ENCODE results near the gene NMNAT1.
A peak's percentile ranks its signal among the peaks of the same experiment; 100 is the strongest.

Gene NMNAT1

DNA sequence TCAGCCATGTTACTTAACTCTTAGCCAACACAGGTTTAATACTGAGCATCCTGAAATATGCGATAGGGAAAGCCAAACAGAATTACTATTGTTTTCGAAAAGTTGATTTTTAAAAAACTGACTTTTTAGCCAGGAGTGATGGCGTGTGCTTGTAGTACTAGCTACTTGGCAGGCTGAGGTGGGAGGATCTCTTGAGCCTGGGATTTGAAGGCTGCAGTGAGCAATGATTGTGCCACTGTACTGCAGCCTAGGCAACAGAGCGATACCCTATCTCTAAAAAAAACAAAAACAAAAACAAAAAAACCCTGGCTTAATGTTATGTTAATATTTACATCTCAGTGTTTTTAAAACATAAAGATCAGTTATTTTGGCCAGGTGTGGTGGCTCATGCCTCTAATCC, 16.7 kb downstream of the NMNAT1 start:
- H3K4me2 ChIP-seq (ENCODE audit: insufficient read depth, low read length, poor library complexity, severe bottlenecking) = no peak overlapping the region
- no peak overlapping the region for H3K23ac ChIP-seq (ENCODE audit: low read depth, low read length, poor library complexity)
- no peaks in the 10 kb centered on the region for H3K27me3 ChIP-seq (ENCODE audit: control insufficient read depth in 3 of 3, insufficient read depth in 3 of 3, low read depth in 1 of 3, low read length in 3 of 3)
- no peak overlapping the region for H3K18ac ChIP-seq (ENCODE audit: low read length)
- H3K9ac ChIP-seq (ENCODE audit: low read depth, low read length, poor library complexity) = no peak overlapping the region
- H2AK5ac ChIP-seq (ENCODE audit: low read depth, low read length) = no peak overlapping the region
- no peak overlapping the region for H4K91ac ChIP-seq (ENCODE audit: low read depth, low read length, poor library complexity)
- no peak overlapping the region for H2AFZ ChIP-seq (ENCODE audit: low read length)
- H4K8ac ChIP-seq (ENCODE audit: low read depth, low read length) = no peak overlapping the region
- H3K79me1 ChIP-seq (ENCODE audit: low read depth, low read length) = no peaks in the 10 kb centered on the region
- H2BK120ac ChIP-seq (ENCODE audit: low read depth, low read length) = no peak overlapping the region
- WGBS, 2 donors (ENCODE audit: extremely low coverage in 2 of 2, insufficient read length in 2 of 2, insufficient replicate concordance in 1 of 2) = no CpG with 5 or more reads among the region's 4 CpGs
- no peak overlapping the region for H3K14ac ChIP-seq (ENCODE audit: low read length)
- DNase-seq (ENCODE audit: low spot score) = no peak
- no peak overlapping the region for H2BK15ac ChIP-seq (ENCODE audit: low read length)
- no peaks in the 10 kb centered on the region for H3K9me3 ChIP-seq (replicated peaks in 1 of 2; ENCODE audit: control insufficient read depth in 2 of 2, insufficient read depth in 1 of 2, low read depth in 1 of 2, low read length in 2 of 2)
- H3K4ac ChIP-seq (ENCODE audit: low read length) = no peak overlapping the region
- no peaks in the 10 kb centered on the region for H3K36me3 ChIP-seq (replicated peaks in 1 of 2; ENCODE audit: control insufficient read depth in 2 of 2, insufficient read depth in 2 of 2, low read length in 2 of 2)
- H2BK5ac ChIP-seq (ENCODE audit: low read length) = no peak overlapping the region
- no peak overlapping the region for H3K27ac ChIP-seq (replicated peaks; ENCODE audit: low read length)
- H2BK12ac ChIP-seq (ENCODE audit: low read length) = no peak overlapping the region
- H3K4me1 ChIP-seq (ENCODE audit: control insufficient read depth in 2 of 2, insufficient read depth in 1 of 2, low read depth in 1 of 2, low read length in 2 of 2) = peaks cover 0 to 6% of the 10 kb centered on the region in 2 donors
- no peak overlapping the region for H3K4me3 ChIP-seq (ENCODE audit: low read length in 2 of 2)

- Histone ChIP-seq H2BK15ac (ENCODE audit: low read length) (no peak overlapping the region), H2AK5ac (ENCODE audit: low read depth, low read length) (no peak overlapping the region), H2BK120ac (ENCODE audit: low read depth, low read length) (no peak overlapping the region), H3K9ac (ENCODE audit: low read depth, low read length, poor library complexity) (no peak overlapping the region), H4K91ac (ENCODE audit: low read depth, low read length, poor library complexity) (no peak overlapping the region), H3K27ac (replicated peaks; ENCODE audit: low read length) (no peak overlapping the region), H3K4me1 (ENCODE audit: control insufficient read depth in 2 of 2, insufficient read depth in 1 of 2, low read depth in 1 of 2, low read length in 2 of 2) (peaks cover 0 to 6% of the 10 kb centered on the region in 2 donors), H2AFZ (ENCODE audit: low read length) (no peak overlapping the region), H3K23ac (ENCODE audit: low read depth, low read length, poor library complexity) (no peak overlapping the region), H2BK12ac (ENCODE audit: low read length) (no peak overlapping the region), H3K14ac (ENCODE audit: low read length) (no peak overlapping the region), H3K4me3 (ENCODE audit: low read length in 2 of 2) (no peak overlapping the region), H3K4me2 (ENCODE audit: insufficient read depth, low read length, poor library complexity, severe bottlenecking) (no peak overlapping the region), H2BK5ac (ENCODE audit: low read length) (no peak overlapping the region), H4K8ac (ENCODE audit: low read depth, low read length) (no peak overlapping the region), H3K18ac (ENCODE audit: low read length) (peak overlapping the region; percentile 9), H3K27me3 (ENCODE audit: control insufficient read depth in 3 of 3, insufficient read depth in 3 of 3, low read depth in 1 of 3, low read length in 3 of 3) (no peaks in the 10 kb centered on the region), H3K9me3 (replicated peaks in 1 of 2; ENCODE audit: control insufficient read depth in 2 of 2, insufficient read depth in 1 of 2, low read depth in 1 of 2, low read length in 2 of 2) (no peaks in the 10 kb centered on the region), H3K4ac (ENCODE audit: low read length) (no peak overlapping the region), H3K79me1 (ENCODE audit: low read depth, low read length) (no peaks in the 10 kb centered on the region), H3K36me3 (replicated peaks in 1 of 2; ENCODE audit: control insufficient read depth in 2 of 2, insufficient read depth in 2 of 2, low read length in 2 of 2) (no peaks in the 10 kb centered on the region)
- no CpG with 5 or more reads among the region's 12 CpGs for WGBS, 2 donors (ENCODE audit: extremely low coverage in 2 of 2, insufficient read length in 2 of 2, insufficient replicate concordance in 1 of 2)
- no peak for DNase-seq (ENCODE audit: low spot score)
Measured at GRCh38 chr1:9960706-9961562, 17.7 kb downstream of the NMNAT1 start.

DNA sequence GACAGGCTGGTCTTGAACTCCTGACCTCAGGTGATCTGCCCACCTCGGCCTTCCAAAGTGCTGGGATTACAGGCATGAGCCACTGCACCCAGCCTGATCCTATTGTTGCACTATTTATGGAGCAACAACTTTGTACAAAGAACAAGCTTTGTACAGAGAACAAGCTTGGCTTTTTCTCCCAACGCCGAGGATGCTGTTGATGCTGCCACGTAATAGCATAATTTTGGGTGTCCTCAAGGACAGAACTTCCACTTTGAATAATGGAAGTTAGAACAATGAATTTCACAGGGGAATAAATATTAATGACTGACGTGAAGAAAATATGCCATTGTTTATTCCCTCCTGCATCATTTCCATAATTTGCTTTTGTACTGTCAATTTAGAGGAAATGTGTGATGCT, 41.0 kb downstream of the NMNAT1 start:
- Histone ChIP-seq H3K4me1 (ENCODE audit: control insufficient read depth in 2 of 2, insufficient read depth in 1 of 2, low read depth in 1 of 2, low read length in 2 of 2) (peaks cover 0 to 2% of the 10 kb centered on the region in 2 donors), H3K36me3 (replicated peaks in 1 of 2; ENCODE audit: control insufficient read depth in 2 of 2, insufficient read depth in 2 of 2, low read length in 2 of 2) (peaks cover 2 to 16% of the 10 kb centered on the region in 2 donors), H2BK5ac (ENCODE audit: low read length) (no peak overlapping the region), H3K4me3 (ENCODE audit: low read length in 2 of 2) (no peak overlapping the region), H2BK120ac (ENCODE audit: low read depth, low read length) (no peak overlapping the region), H2BK12ac (ENCODE audit: low read length) (no peak overlapping the region), H3K23ac (ENCODE audit: low read depth, low read length, poor library complexity) (no peak overlapping the region), H3K14ac (ENCODE audit: low read length) (no peak overlapping the region), H3K27me3 (ENCODE audit: control insufficient read depth in 3 of 3, insufficient read depth in 3 of 3, low read depth in 1 of 3, low read length in 3 of 3) (no peaks in the 10 kb centered on the region), H3K9ac (ENCODE audit: low read depth, low read length, poor library complexity) (no peak overlapping the region), H4K91ac (ENCODE audit: low read depth, low read length, poor library complexity) (no peak overlapping the region), H3K27ac (replicated peaks; ENCODE audit: low read length) (no peak overlapping the region), H2AFZ (ENCODE audit: low read length) (no peak overlapping the region), H3K4ac (ENCODE audit: low read length) (no peak overlapping the region), H3K79me1 (ENCODE audit: low read depth, low read length) (no peaks in the 10 kb centered on the region), H3K18ac (ENCODE audit: low read length) (no peak overlapping the region), H2AK5ac (ENCODE audit: low read depth, low read length) (no peak overlapping the region), H3K4me2 (ENCODE audit: insufficient read depth, low read length, poor library complexity, severe bottlenecking) (no peak overlapping the region), H4K8ac (ENCODE audit: low read depth, low read length) (no peak overlapping the region), H2BK15ac (ENCODE audit: low read length) (no peak overlapping the region), H3K9me3 (replicated peaks in 1 of 2; ENCODE audit: control insufficient read depth in 2 of 2, insufficient read depth in 1 of 2, low read depth in 1 of 2, low read length in 2 of 2) (no peaks in the 10 kb centered on the region)
- no peak for DNase-seq (ENCODE audit: low spot score)
- no CpG with 5 or more reads among the region's 5 CpGs for WGBS, 2 donors (ENCODE audit: extremely low coverage in 2 of 2, insufficient read length in 2 of 2, insufficient replicate concordance in 1 of 2)

DNA sequence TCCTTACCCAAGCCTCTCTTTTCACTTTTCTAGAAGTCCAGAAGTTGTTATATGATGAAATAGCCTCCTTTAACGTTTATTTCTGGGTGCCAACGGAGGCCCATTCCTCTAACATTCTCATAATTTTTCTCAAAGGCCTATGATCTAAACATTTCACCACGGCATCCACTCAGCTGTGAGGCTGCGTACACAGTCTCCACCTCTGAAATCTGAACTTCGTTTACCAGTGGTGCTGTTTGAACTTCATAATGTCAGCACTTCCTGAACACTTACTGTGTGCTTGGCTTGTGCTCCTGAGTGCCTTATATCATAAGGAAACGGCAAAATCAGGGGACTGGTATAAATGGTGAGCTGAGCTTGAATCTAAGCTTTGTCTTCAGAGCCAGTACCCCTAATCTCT, 41.7 kb downstream of the NMNAT1 start:
- WGBS, 2 donors (ENCODE audit: extremely low coverage in 2 of 2, insufficient read length in 2 of 2, insufficient replicate concordance in 1 of 2) = no CpG with 5 or more reads among the region's 6 CpGs

More for the DNA sequence above, 41.7 kb downstream of the NMNAT1 start:
- H3K23ac ChIP-seq (ENCODE audit: low read depth, low read length, poor library complexity) = no peak overlapping the region
- H3K27me3 ChIP-seq (ENCODE audit: control insufficient read depth in 3 of 3, insufficient read depth in 3 of 3, low read depth in 1 of 3, low read length in 3 of 3) = no peaks in the 10 kb centered on the region
- no peaks in the 10 kb centered on the region for H3K9me3 ChIP-seq (replicated peaks in 1 of 2; ENCODE audit: control insufficient read depth in 2 of 2, insufficient read depth in 1 of 2, low read depth in 1 of 2, low read length in 2 of 2)
- no peak overlapping the region for H2BK15ac ChIP-seq (ENCODE audit: low read length)
- no peak overlapping the region for H3K4me2 ChIP-seq (ENCODE audit: insufficient read depth, low read length, poor library complexity, severe bottlenecking)
- H3K9ac ChIP-seq (ENCODE audit: low read depth, low read length, poor library complexity) = no peak overlapping the region
- H2AFZ ChIP-seq (ENCODE audit: low read length) = no peak overlapping the region
- H2BK12ac ChIP-seq (ENCODE audit: low read length) = no peak overlapping the region
- no peak overlapping the region for H3K14ac ChIP-seq (ENCODE audit: low read length)
- peaks cover 0 to 2% of the 10 kb centered on the region in 2 donors for H3K4me1 ChIP-seq (ENCODE audit: control insufficient read depth in 2 of 2, insufficient read depth in 1 of 2, low read depth in 1 of 2, low read length in 2 of 2)
- no peak overlapping the region for H2AK5ac ChIP-seq (ENCODE audit: low read depth, low read length)
- H3K4me3 ChIP-seq (ENCODE audit: low read length in 2 of 2) = no peak overlapping the region
- H4K91ac ChIP-seq (ENCODE audit: low read depth, low read length, poor library complexity) = no peak overlapping the region
- H2BK5ac ChIP-seq (ENCODE audit: low read length) = no peak overlapping the region
- H4K8ac ChIP-seq (ENCODE audit: low read depth, low read length) = no peak overlapping the region
- H3K27ac ChIP-seq (replicated peaks; ENCODE audit: low read length) = no peak overlapping the region
- no peak overlapping the region for H2BK120ac ChIP-seq (ENCODE audit: low read depth, low read length)
- no peaks in the 10 kb centered on the region for H3K79me1 ChIP-seq (ENCODE audit: low read depth, low read length)
- no peak overlapping the region for H3K18ac ChIP-seq (ENCODE audit: low read length)
- no peak overlapping the region for H3K4ac ChIP-seq (ENCODE audit: low read length)
- no peak for DNase-seq (ENCODE audit: low spot score)
- peaks cover 2 to 16% of the 10 kb centered on the region in 2 donors for H3K36me3 ChIP-seq (replicated peaks in 1 of 2; ENCODE audit: control insufficient read depth in 2 of 2, insufficient read depth in 2 of 2, low read length in 2 of 2)
